ENCODE data around the gene CCDC88B.
"Not testable (repeated sequence)": the region's sequence is repeated elsewhere in the genome, so short reads cannot be mapped to it uniquely, and the experiment has no call there.

Gene CCDC88B

DNA sequence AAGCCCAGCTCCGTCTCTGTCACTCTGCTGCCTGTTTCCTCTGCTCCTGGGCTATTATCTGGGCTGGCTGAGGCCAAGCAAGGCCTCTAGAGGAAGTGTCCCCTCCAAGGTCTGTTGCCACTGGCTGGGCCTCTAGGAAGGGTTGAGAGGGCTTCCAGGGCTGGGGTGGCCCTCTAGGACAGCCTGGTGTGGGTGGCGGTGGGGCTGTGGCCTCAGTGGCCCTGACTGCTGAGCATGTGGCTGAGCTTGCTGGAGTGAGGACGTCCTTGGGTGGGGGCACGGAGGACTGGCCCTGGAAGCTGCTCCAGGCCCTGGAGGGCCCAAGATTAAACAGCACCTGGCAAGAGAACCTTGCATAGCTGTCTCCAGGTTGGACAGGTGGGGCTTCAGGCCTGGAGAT lies 16.0 kb upstream of the CCDC88B start:
- DNase-seq, result not testable (repeated sequence)

DNA sequence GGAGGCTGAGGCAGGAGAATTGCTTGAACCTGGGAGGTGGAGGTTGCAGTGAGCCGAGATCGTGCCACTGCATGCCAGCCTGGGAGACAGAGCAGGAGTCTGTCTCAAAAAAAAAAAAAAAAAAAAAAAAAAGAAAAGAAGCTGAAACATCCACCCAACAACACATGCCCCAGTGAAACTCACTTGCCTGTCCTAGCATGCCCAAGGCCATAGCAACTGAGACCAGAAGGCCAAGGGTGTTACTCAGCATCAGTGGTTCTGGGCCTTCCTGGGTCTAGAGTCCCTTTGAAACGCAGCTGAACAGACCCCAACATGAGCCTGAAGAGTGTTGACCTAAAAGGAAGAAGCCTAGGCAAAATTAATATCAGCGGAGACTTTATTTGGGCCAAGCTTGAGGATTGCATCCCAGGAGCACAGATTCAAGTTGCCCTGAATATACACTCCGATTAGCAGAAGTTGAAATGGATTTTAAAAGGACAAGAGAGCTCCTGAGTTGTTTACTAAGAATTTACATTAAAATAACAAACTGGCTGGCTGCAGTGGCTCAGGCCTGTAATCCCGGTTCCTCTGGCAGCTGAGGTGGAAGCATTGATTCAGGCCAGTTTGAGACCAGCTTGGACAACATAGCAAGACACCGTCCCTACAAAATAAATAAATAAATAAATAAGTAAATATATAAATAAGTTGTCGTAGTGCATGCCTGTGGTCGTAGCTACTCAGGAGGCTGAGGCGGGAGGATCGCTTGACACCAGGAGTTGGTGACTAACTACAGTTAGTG lies 15.1 kb upstream of the CCDC88B start:
- DNase-seq, result no peak

GRCh38 chr11:64327375-64327774 lies 12.6 kb upstream of the CCDC88B start:
- no peak for DNase-seq

DNA sequence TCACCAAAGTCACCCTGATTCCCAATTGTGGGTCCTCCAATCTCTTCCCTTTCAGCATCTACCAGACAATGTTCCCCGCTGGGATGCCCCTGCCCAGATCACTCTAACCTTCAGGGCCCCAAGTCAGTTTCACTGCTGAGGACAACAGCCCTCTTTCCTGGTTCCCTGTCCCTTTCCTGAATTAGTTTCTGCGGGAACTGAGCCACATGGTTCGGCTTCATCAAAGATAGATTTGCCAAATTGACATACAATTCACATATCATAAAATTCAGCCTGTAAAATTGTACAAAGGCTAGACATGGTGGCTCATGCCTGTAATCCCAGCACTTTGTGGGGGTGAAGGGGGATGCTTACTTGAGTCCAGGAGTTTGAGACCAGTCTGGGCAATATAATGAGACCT lies 12.0 kb upstream of the CCDC88B start:
- no peak for DNase-seq

DNA sequence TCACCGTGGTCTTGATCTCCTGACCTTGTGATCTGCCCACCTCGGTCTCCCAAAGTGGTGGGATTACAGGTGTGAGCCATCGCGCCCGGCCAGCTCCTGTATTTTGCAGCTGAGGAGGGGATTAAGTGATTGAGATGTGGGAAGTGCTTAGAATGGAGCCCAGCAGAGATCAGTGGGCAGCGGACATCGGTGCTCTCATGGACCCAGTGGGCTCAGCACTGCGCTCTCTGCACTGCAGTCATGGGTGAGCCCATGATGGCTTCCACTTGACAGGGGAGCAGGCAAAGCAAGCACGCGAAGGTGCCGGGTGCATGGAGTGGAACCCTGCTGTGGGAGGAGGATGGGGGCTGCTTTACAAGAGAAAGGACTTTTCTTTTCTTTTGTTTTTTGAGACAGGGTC lies 9.1 kb upstream of the CCDC88B start:
- DNase-seq, result no peak

- DNase-seq, result peak; percentile 75 to 80
Measured at GRCh38 chr11:64331569-64332371, 8.2 kb upstream of the CCDC88B start.

DNA sequence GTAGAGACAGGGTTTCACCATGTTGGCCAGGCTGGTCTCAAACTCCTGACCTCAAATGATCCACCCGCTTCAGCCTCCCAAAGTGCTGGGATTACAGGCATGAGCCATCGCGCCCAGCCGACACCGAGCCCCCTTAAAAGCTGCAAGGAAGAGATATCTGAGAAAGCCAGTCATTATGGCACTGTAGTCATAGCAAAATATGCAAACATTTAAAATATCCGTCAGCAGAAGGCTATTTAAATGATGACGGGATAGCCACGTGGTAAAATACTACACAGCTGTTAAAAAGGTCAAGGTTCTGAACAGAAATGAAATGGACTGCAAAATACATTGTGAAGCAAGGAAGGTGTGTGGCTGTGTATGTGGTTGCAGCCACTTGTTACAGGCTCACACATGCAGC lies 6.4 kb upstream of the CCDC88B start:
- DNase-seq, result no peak

GRCh38 chr11:64334764-64335735 lies 5.0 kb upstream of the CCDC88B start:
- DNase-seq, result peak in 1 of 2 donors; percentile 66

- no peak for DNase-seq
Measured at GRCh38 chr11:64337538-64338249, 2.3 kb upstream of the CCDC88B start.

DNA sequence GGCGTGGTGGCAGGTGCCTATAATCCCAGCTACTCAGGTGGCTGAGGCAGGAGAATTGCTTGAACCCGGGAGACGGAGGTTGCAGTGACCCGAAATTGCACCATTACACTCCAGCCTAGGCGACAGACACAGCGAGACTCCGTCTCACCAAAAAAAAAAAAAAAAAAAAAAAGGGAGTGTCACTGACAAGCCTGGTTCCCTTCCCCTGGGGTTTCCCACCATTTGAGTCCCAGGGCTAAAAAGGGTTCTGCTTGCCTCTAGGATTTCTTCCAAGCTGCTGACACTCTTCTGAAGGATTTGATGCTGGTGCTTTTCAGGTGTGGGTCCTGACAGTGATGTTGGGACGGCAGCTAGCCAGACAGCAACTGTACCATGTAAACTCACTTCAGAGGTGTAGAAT lies 1.3 kb upstream of the CCDC88B start:
- no peak for DNase-seq

GRCh38 chr11:64339286-64339685 lies 718 bp upstream of the CCDC88B start:
- DNase-seq, result no peak

GRCh38 chr11:64340671-64341335 lies 799 bp downstream of the CCDC88B start:
- DNase-seq, result peak; percentile 77

DNA sequence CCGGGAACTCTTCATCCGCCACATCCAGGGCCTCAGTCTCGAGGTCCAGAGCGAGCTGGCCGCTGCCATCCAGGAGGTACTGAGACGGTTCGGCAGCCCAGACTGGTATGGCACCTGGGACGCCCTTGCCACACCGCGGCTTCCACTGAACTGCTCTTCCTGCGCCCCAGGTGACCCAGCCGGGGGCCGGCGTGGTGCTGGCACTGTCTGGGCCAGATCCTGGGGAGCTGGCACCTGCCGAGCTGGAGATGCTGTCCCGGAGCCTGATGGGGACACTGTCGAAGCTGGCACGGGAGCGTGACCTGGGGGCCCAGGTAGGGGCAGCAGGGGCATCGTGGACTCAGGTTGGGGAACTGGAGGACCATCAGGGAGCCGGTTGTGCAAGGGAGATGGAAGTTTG lies 1.4 kb downstream of the CCDC88B start:
- DNase-seq, result no peak

DNA sequence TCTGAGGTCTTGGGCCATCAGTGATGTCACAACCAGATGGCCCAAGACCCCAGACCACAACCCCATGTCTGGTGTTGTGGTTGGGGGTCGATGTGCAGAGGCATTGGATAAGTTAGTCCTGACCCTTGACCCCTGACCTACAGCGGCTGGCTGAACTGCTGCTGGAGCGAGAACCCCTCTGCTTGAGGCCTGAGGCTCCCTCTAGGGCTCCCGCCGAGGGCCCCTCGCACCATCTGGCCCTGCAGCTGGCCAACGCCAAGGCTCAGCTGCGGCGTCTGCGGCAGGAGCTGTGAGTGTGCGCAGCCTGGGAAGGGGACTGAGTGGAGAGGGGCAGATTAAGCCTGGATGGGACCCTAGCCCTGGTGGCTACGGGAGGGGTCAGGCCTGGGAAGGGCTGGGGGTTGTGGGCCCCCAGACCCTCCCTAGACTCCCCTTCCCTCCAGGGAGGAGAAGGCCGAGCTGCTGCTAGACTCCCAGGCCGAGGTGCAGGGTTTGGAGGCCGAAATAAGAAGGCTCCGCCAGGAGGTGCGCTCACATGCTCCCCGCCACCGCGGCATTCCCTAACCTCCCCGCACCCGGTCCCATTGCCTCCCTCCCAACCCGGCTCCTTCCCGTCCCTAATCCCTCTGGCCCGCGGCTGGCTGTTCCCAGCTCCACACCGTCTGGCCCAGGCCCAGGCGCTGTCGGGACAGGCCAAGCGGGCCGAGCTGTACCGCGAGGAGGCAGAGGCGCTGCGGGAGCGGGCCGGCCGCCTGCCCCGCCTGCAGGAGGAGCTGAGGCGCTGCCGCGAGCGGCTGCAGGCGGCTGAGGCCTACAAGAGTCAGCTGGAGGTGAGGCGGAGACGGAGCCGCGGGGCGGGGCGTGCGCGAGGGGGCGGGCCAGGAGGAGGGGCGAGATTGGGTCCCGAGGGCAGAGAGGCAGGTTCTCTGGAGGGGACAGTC lies 2.1 kb downstream of the CCDC88B start:
- peak; percentile 89 to 93 for DNase-seq

DNA sequence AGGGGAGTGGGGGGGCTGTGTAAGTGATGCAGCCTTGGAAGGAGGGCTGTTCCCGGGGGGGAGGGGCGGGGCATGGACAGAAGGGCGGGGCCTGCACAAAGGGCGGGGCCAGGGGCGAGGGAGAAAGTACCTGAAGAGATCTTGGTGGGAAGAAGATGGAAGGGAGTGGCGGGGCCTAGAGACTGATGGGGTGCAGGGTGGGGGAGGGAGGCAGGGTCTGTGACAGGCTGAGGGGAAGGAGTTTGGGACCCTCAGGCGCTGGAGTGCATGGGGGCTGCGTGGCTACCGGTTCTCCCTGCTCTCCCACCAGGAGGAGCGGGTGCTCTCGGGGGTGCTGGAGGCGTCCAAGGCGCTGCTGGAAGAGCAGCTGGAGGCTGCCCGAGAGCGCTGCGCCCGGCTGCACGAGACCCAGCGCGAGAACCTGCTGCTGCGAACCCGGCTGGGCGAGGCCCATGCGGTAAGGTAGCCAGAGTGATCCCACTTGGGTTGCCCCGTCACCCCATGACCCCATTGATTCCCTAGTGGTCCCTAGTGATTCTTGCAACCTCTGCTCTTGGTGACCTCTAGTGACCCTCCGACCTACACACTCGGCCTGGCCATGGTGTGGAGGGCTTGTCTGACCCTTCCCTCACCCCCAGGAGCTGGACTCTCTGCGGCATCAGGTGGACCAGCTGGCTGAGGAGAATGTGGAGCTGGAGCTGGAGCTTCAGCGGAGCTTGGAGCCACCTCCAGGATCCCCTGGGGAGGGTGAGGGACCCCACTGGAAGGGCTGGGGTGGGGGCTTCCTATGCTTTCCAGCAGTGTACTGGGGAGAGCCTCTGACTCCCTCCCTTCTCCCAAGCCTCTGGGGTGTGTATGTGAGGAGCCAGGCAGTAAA lies 3.1 kb downstream of the CCDC88B start:
- no peak for DNase-seq

- DNase-seq, result no peak
Measured at GRCh38 chr11:64343767-64344559, 4.0 kb downstream of the CCDC88B start.

DNA sequence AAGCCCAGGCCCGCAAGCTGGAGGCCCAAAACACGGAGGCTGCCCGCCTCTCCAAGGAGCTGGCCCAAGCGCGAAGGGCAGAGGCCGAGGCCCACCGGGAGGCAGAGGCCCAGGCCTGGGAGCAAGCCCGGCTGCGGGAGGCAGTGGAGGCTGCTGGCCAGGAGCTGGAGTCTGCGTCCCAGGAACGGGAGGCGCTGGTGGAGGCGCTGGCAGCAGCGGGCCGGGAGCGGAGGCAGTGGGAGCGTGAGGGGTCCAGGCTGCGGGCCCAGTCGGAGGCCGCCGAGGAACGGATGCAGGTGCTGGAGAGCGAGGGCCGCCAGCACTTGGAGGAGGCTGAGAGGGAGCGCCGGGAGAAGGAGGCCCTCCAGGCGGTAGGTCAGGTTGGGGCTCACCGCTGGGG lies 4.8 kb downstream of the CCDC88B start:
- no peak for DNase-seq

DNA sequence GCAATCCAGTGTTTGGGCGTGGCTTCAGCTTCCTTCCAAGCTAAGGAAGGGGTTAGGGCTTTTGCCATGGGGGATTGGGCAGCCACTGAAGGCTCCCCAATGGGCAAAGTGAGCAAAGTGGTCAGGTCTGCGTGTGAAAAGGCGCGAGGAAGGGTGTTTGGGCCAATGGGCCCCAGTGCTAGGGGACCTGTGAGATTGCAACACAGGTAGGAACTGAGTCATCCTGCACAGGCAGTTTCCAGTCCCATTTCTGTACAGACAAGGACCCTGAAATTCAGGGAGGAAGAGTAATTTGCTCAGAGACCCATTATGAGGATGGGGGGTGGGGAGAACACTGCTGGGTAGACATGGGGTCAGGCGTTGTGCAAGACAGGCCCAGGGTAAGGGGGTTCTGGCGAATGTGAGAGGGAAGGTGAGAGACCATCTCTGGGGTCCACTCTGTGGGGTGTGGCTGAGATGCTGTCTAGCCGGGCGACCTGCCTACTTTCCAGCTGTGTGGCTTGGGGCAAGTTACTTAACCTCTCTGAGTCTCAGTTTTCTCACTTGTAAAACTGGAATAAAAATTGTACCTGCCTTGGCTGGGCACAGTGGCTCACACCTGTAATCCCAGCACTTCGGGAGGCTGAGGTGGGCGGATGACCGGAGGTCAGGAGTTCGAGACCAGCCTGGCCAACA lies 7.3 kb downstream of the CCDC88B start:
- no peak for DNase-seq

All from CD4-positive, alpha-beta T cell treated with Interferon alpha-2 for 1 hour (primary cell).